Activated CD4-positive, alpha-beta T cell treated with anti-CD3 and anti-CD28 coated beads, Interleukin-2, amount 50 U/mL, for 24 hours (primary cell): ENCODE measurements around the gene MPV17L.
"Not testable (repeated sequence)": the region's sequence is repeated elsewhere in the genome, so short reads cannot be mapped to it uniquely, and the experiment has no call there.

Experiments
- DNase-seq, 2 donors: peaks; one replicate each; pipeline ENCODE4 v3.0.0-alpha.2; 2020; ENCODE audit warnings: low read depth in 1 of 2, low spot score in 1 of 2

The MPV17L gene

GRCh38 chr16:15395631-15396508, at the start of gene MPV17L:
Gene MPV17L, plus strand, starts transcription at chr16:15395754. Its CDS starts 144 bp downstream, at chr16:15395898.
- DNase-seq: not testable (repeated sequence)

- DNase-seq: not testable (repeated sequence)
Measured at GRCh38 chr16:15348721-15349120, 46.8 kb upstream of the MPV17L start.

- DNase-seq: not testable (repeated sequence)
Measured at GRCh38 chr16:15351251-15351650, 44.3 kb upstream of the MPV17L start.

- DNase-seq: not testable (repeated sequence)
Measured at GRCh38 chr16:15351745-15352144, 43.8 kb upstream of the MPV17L start.

- DNase-seq: not testable (repeated sequence)
Measured at GRCh38 chr16:15352852-15353251, 42.7 kb upstream of the MPV17L start.

- not testable (repeated sequence) for DNase-seq
Measured at GRCh38 chr16:15354846-15355245, 40.7 kb upstream of the MPV17L start.

GRCh38 chr16:15357495-15357894, 38.1 kb upstream of the MPV17L start:
- not testable (repeated sequence) for DNase-seq

GRCh38 chr16:15378194-15378593, 17.4 kb upstream of the MPV17L start, which contains the start of gene NPIPA5:
Gene NPIPA5, minus strand, starts transcription at chr16:15378294. Its CDS starts 0 bp downstream, at chr16:15378294.
- not testable (repeated sequence) for DNase-seq

- DNase-seq: not testable (repeated sequence)
Measured at GRCh38 chr16:15382810-15383209, 12.7 kb upstream of the MPV17L start.

GRCh38 chr16:15388060-15388459, 7.5 kb upstream of the MPV17L start:
- DNase-seq: not testable (repeated sequence)

GRCh38 chr16:15389916-15390315, 5.6 kb upstream of the MPV17L start:
- DNase-seq: not testable (repeated sequence)

- DNase-seq: not testable (repeated sequence)
Measured at GRCh38 chr16:15393025-15393424, 2.5 kb upstream of the MPV17L start.

- DNase-seq: not testable (repeated sequence)
Measured at GRCh38 chr16:15396509-15396829, 915 bp downstream of the MPV17L start.

- DNase-seq: no peak
Measured at GRCh38 chr16:15396948-15397594, 1.5 kb downstream of the MPV17L start.

GRCh38 chr16:15398618-15399316, 3.2 kb downstream of the MPV17L start:
- DNase-seq: no peak

- DNase-seq: no peak
Measured at GRCh38 chr16:15399317-15399716, 3.8 kb downstream of the MPV17L start.

- DNase-seq: not testable (repeated sequence)
Measured at GRCh38 chr16:15400314-15400713, 4.8 kb downstream of the MPV17L start.

- DNase-seq: no peak
Measured at GRCh38 chr16:15401972-15402371, 6.4 kb downstream of the MPV17L start.

GRCh38 chr16:15403392-15403995, 7.9 kb downstream of the MPV17L start:
- DNase-seq: no peak

GRCh38 chr16:15404091-15404490, 8.5 kb downstream of the MPV17L start:
- DNase-seq: not testable (repeated sequence)

- no peak for DNase-seq
Measured at GRCh38 chr16:15404792-15405191, 9.2 kb downstream of the MPV17L start.
